Naive thymus-derived CD4-positive, alpha-beta T cell (primary cell): ENCODE data around the gene SAMD11. TPM values are rescaled to one million over a fixed set of nuclear protein-coding genes. Genes with fewer than 3 reads are reported as not detected.

Source experiments
- ATAC-seq: fragments of 150-1000 bp; cut with Tn5 transposase; 2 replicates; pipeline ENCODE4 v1.10.0; 2021; ENCODE audit warnings: mild to moderate bottlenecking, moderate library complexity
- CTCF ChIA-PET: fragments of 350-600 bp; sonication (Branson Sonifier 250); formaldehyde crosslinking; loops from one replicate; lab custom pipeline; 2021; ENCODE audit warnings: antibody characterized with exemption; lab: Charles Lee
- POLR2A ChIA-PET: fragments of 350-600 bp; sonication (Branson Sonifier 250); formaldehyde crosslinking; loops from one replicate; lab custom pipeline; 2021; ENCODE audit warnings: antibody characterized with exemption, inconsistent platforms; lab: Charles Lee
- DNase-seq, 9 donors: peaks; one replicate each; pipeline versions ENCODE4 v3.0.0 to v3.0.0-alpha.2; 2020 to 2022; ENCODE audit warnings: mixed read lengths in 1 of 9
- H3K27ac ChIP-seq: one replicate; pipeline ENCODE4 v1.7.0; 2013; ENCODE audit warnings: mild to moderate bottlenecking, low read depth, low read length, moderate library complexity
- H3K27me3 ChIP-seq, 2 donors: one replicate each; pipeline ENCODE4 v1.7.0; 2013; ENCODE audit warnings: low read length in 2 of 2, mild to moderate bottlenecking in 2 of 2, moderate library complexity in 2 of 2; ENCODE audit not compliant: control insufficient read depth in 2 of 2, insufficient read depth in 2 of 2
- H3K36me3 ChIP-seq, 3 experiments: 1 replicate in 2 of 3; 2 replicates in 1 of 3; pipeline ENCODE4 v1.7.0; 2013; ENCODE audit warnings: low read length in 3 of 3, mild to moderate bottlenecking in 3 of 3, moderate library complexity in 1 of 3; ENCODE audit not compliant: insufficient read depth in 3 of 3, control insufficient read depth in 2 of 3
- H3K4me1 ChIP-seq, 2 donors: one replicate each; pipeline ENCODE4 v1.7.0; 2013; ENCODE audit warnings: low read length in 2 of 2, mild to moderate bottlenecking in 2 of 2, moderate library complexity in 1 of 2; ENCODE audit not compliant: control insufficient read depth in 2 of 2, insufficient read depth in 2 of 2
- H3K4me3 ChIP-seq: 2 replicates; pipeline ENCODE4 v1.7.0; 2013; ENCODE audit warnings: mild to moderate bottlenecking, low read length
- H3K9me3 ChIP-seq, 3 experiments: 1 replicate in 2 of 3; 2 replicates in 1 of 3; pipeline ENCODE4 v1.7.0; 2013; ENCODE audit warnings: low read length in 3 of 3; ENCODE audit not compliant: control insufficient read depth in 2 of 3
- H3K27ac Mint-ChIP-seq, 9 donors: one replicate each; pipeline ENCODE4 v1.8.0; 2020 to 2022; ENCODE audit warnings: mixed read lengths in 9 of 9, mild to moderate bottlenecking in 8 of 9, moderate library complexity in 5 of 9, inconsistent platforms in 2 of 9
- H3K27me3 Mint-ChIP-seq, 5 donors: one replicate each; pipeline ENCODE4 v1.8.0; 2021 to 2022; ENCODE audit warnings: mixed read lengths in 5 of 5, mild to moderate bottlenecking in 1 of 5
- H3K36me3 Mint-ChIP-seq, 5 donors: one replicate each; pipeline ENCODE4 v1.8.0; 2020 to 2022; ENCODE audit warnings: mixed read lengths in 5 of 5, mild to moderate bottlenecking in 3 of 5, inconsistent platforms in 1 of 5
- H3K4me1 Mint-ChIP-seq, 7 donors: one replicate each; pipeline ENCODE4 v1.8.0; 2020 to 2022; ENCODE audit warnings: mixed read lengths in 7 of 7, mild to moderate bottlenecking in 3 of 7, inconsistent platforms in 1 of 7
- H3K4me3 Mint-ChIP-seq, 10 donors: one replicate each; pipeline ENCODE4 v1.8.0; 2020 to 2022; ENCODE audit warnings: mild to moderate bottlenecking in 10 of 10, mixed read lengths in 10 of 10, moderate library complexity in 6 of 10, inconsistent platforms in 2 of 10
- H3K9me3 Mint-ChIP-seq, 11 donors: one replicate each; pipeline ENCODE4 v1.8.0; 2020 to 2022; ENCODE audit warnings: mixed read lengths in 11 of 11, mild to moderate bottlenecking in 4 of 11, inconsistent platforms in 1 of 11, moderate library complexity in 1 of 11
- intact Hi-C, 2 donors: fragments of 100-400 bp; cut with micrococcal nuclease; formaldehyde crosslinking; loops; one replicate each; pipeline ENCODE4 v1.15.1; 2023
- polyA plus RNA-seq, 2 donors: library from polyadenylated mRNA; unstranded; fragments of 300-500 nt; fragmentation: Illumina TruSeq; gene quantifications; one replicate each; pipeline ENCODE4 v1.2.3, GENCODE V29; 2021
- total RNA-seq, 6 experiments: library from RNA in 5 of 6; stranded (reverse) in 5 of 6; gene quantifications; 1 replicate in 5 of 6; 2 replicates in 1 of 6; pipeline ENCODE4 v1.2.3 and lab custom pipeline; 2021 to 2026

Gene SAMD11
- total and polyA plus RNA-seq, 7 experiments from 2014 or later = 0.10 to 0.24 TPM; not detected in 5

GRCh38 chr1:971751-972506 is 48.2 kb downstream of the SAMD11 start:
- no peak overlapping the region for H3K4me3 Mint-ChIP-seq
- peaks cover 0 to 3% of the 10 kb centered on the region in 2 donors for H3K27me3 ChIP-seq
- CTCF ChIA-PET = no interaction called here

GRCh38 chr1:972726-973458 is 49.2 kb downstream of the SAMD11 start:
- Mint-ChIP-seq H3K36me3 (no peaks in the 10 kb centered on the region), H3K27me3 (peaks cover 5 to 25% (median 19%) of the 10 kb centered on the region in 5 donors), H3K27ac (peak overlapping the region in 1 of 9 donors; percentile 17), H3K4me3 (no peak overlapping the region), H3K4me1 (peaks cover 0 to 7% (median 3%) of the 10 kb centered on the region in 7 donors), H3K9me3 (peaks cover 0 to 4% (median 0%) of the 10 kb centered on the region in 11 donors)
- no peaks in the 10 kb centered on the region for H3K36me3 ChIP-seq
- POLR2A ChIA-PET = interaction anchor here (0.5 kb wide), 1 partner anchor 1178 kb away, joined by 4 read pairs; no protein-coding TSS in a partner anchor
- intact Hi-C loops = no loop called here
- H3K27me3 ChIP-seq = peaks cover 0 to 3% of the 10 kb centered on the region in 2 donors
- H3K27ac ChIP-seq = no peak overlapping the region
- CTCF ChIA-PET = no interaction called here
- H3K4me3 ChIP-seq = no peak overlapping the region
- ATAC-seq = no peak
- H3K9me3 ChIP-seq = no peaks in the 10 kb centered on the region
- H3K4me1 ChIP-seq = peaks cover 0 to 10% of the 10 kb centered on the region in 2 donors
- DNase-seq = peak in 1 of 9 donors; percentile 7

More at GRCh38 chr1:971751-972506, 48.2 kb downstream of the SAMD11 start:
- Mint-ChIP-seq H3K27me3 (peaks cover 5 to 25% (median 19%) of the 10 kb centered on the region in 5 donors), H3K27ac (no peak overlapping the region), H3K36me3 (no peaks in the 10 kb centered on the region), H3K4me1 (peaks cover 0 to 7% (median 3%) of the 10 kb centered on the region in 7 donors), H3K9me3 (peaks cover 0 to 4% (median 0%) of the 10 kb centered on the region in 11 donors)
- POLR2A ChIA-PET = interaction anchor here (0.5 kb wide), 1 partner anchor 1179 kb away, joined by 4 read pairs; no protein-coding TSS in a partner anchor
- ATAC-seq (no peak), DNase-seq (peak in 1 of 9 donors; percentile 6)
- intact Hi-C loops = no loop called here
- Histone ChIP-seq H3K36me3 (no peaks in the 10 kb centered on the region), H3K9me3 (no peaks in the 10 kb centered on the region), H3K4me1 (peaks cover 4 to 10% of the 10 kb centered on the region in 2 donors), H3K4me3 (no peak overlapping the region), H3K27ac (no peak overlapping the region)

GRCh38 chr1:973459-974292 is 50.0 kb downstream of the SAMD11 start:
- no peak for ATAC-seq
- POLR2A ChIA-PET = no interaction called here
- H3K4me3 Mint-ChIP-seq = no peak overlapping the region

DNA sequence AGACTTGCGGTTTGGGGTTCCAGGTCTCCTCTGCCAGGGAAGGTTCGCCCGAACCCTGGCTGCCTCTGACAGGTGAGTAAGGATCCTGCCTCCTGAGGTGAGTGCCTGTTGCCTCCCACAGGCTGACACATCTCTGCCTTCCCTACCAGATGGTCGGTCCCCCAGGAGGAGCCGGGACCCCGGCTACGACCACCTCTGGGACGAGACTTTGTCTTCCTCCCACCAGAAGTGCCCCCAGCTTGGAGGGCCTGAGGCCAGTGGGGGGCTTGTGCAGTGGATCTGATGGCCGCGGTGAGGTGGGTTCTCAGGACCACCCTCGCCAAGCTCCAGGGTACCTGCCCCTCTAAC is 50.5 kb downstream of the SAMD11 start:
- Mint-ChIP-seq H3K27me3 (peaks cover 0 to 16% (median 14%) of the 10 kb centered on the region in 5 donors), H3K4me3 (no peak overlapping the region), H3K27ac (no peak overlapping the region), H3K4me1 (peaks cover 0 to 8% (median 4%) of the 10 kb centered on the region in 7 donors), H3K36me3 (no peaks in the 10 kb centered on the region), H3K9me3 (peaks cover 0 to 4% (median 0%) of the 10 kb centered on the region in 11 donors)
- Histone ChIP-seq H3K27ac (no peak overlapping the region), H3K36me3 (no peaks in the 10 kb centered on the region), H3K9me3 (no peaks in the 10 kb centered on the region), H3K4me3 (no peak overlapping the region), H3K27me3 (peaks cover 0 to 3% of the 10 kb centered on the region in 2 donors), H3K4me1 (peaks cover 0 to 10% of the 10 kb centered on the region in 2 donors)
- ATAC-seq (no peak), DNase-seq (no peak)
- ChIA-PET CTCF (interaction anchor here (0.6 kb wide), 1 partner anchor 52 kb away, joined by 3 read pairs; no protein-coding TSS in a partner anchor), POLR2A (no interaction called here)
- intact Hi-C loops = no loop called here

More at GRCh38 chr1:973459-974292, 50.0 kb downstream of the SAMD11 start:
- Histone ChIP-seq H3K27ac (no peak overlapping the region), H3K4me3 (no peak overlapping the region), H3K4me1 (peaks cover 0 to 10% of the 10 kb centered on the region in 2 donors), H3K27me3 (peaks cover 0 to 3% of the 10 kb centered on the region in 2 donors), H3K9me3 (no peaks in the 10 kb centered on the region), H3K36me3 (no peaks in the 10 kb centered on the region)
- intact Hi-C loops = no loop called here
- peak overlapping the region in 1 of 9 donors; percentile 17 for H3K27ac Mint-ChIP-seq
- H3K4me1 Mint-ChIP-seq = peaks cover 0 to 8% (median 4%) of the 10 kb centered on the region in 7 donors
- CTCF ChIA-PET = no interaction called here
- no peaks in the 10 kb centered on the region for H3K36me3 Mint-ChIP-seq
- DNase-seq = peak in 1 of 9 donors; percentile 6
- H3K27me3 Mint-ChIP-seq = peaks cover 0 to 19% (median 15%) of the 10 kb centered on the region in 5 donors
- peaks cover 0 to 4% (median 0%) of the 10 kb centered on the region in 11 donors for H3K9me3 Mint-ChIP-seq

DNA sequence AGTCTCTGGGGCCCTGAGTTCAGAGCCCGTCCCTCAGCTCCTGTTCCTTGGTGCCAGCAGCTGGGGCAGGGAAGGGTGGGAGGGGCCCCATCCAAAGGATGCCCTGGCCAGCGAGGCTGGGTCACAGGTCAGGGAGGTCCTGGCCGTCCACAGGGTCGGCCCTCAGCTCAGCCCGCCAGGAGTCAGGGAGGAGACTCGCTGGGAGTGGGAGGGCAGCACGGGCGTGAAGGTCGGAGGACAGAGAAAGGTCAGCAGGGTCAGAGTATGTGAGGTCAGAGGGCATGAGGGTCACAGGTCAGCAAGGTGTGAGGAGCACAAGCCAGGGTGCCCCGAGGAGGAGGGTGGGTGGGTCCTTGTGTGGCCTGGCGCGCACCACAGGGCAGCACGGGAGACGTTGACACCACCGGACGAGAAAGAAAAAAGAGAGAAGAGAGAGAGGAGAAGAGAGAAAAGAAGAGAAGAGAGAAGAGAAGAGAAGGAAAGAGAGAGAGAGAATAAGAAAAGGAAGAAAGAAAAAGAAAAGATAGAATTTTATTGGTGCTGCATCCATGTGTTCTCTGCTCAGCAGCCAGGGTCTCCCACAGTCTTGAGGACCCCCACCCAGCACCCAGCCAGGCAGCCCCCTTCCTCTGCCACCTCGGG is 51.1 kb downstream of the SAMD11 start:
- H3K4me3 Mint-ChIP-seq = no peak overlapping the region
- ChIA-PET CTCF (interaction anchor here (0.6 to 1.9 kb wide), 3 partner anchors 51 to 105 kb away, joined by 3 to 17 read pairs (median 5); no protein-coding TSS in a partner anchor), POLR2A (no interaction called here)
- Histone ChIP-seq H3K9me3 (no peaks in the 10 kb centered on the region), H3K4me3 (no peak overlapping the region), H3K27me3 (peaks cover 0 to 3% of the 10 kb centered on the region in 2 donors), H3K36me3 (no peaks in the 10 kb centered on the region), H3K4me1 (peaks cover 0 to 10% of the 10 kb centered on the region in 2 donors), H3K27ac (no peak overlapping the region)
- peaks cover 0 to 16% (median 9%) of the 10 kb centered on the region in 5 donors for H3K27me3 Mint-ChIP-seq
- H3K36me3 Mint-ChIP-seq = no peaks in the 10 kb centered on the region
- DNase-seq = peak in 1 of 9 donors; percentile 8
- intact Hi-C loops = no loop called here
- H3K9me3 Mint-ChIP-seq = peaks cover 0 to 2% (median 0%) of the 10 kb centered on the region in 11 donors
- no peak for ATAC-seq
- peaks cover 0 to 8% (median 4%) of the 10 kb centered on the region in 7 donors for H3K4me1 Mint-ChIP-seq
- H3K27ac Mint-ChIP-seq = no peak overlapping the region
